Ovary (tissue), 3 donors: Measurements from ENCODE around the gene RAB39B.

ENCODE experiments used
- EP300 ChIP-seq: sonication (generic); formaldehyde crosslinking; IDR thresholded peaks from one replicate; pipeline ENCODE4 v1.6.1; 2017; ENCODE audit warnings: antibody characterized with exemption
- POLR2A ChIP-seq: fragments of 450-650 bp; IDR thresholded peaks from one replicate; pipeline ENCODE4 v1.6.1; 2017; ENCODE audit warnings: antibody characterized with exemption, mild to moderate bottlenecking, moderate library complexity
- TF ChIP-seq, protein P1 (sequence below), 3 donors: fragments of 450-650 bp in 2 of 3; fragments of 200-600 bp in 1 of 3; IDR thresholded peaks; one replicate each; pipeline versions ENCODE4 v1.5.1 to v1.8.0; 2016 to 2022; ENCODE audit warnings: antibody characterized with exemption in 3 of 3, mild to moderate bottlenecking in 1 of 3
- donor health status: DM: no; HTN: no; CAD: no.

DNA sequence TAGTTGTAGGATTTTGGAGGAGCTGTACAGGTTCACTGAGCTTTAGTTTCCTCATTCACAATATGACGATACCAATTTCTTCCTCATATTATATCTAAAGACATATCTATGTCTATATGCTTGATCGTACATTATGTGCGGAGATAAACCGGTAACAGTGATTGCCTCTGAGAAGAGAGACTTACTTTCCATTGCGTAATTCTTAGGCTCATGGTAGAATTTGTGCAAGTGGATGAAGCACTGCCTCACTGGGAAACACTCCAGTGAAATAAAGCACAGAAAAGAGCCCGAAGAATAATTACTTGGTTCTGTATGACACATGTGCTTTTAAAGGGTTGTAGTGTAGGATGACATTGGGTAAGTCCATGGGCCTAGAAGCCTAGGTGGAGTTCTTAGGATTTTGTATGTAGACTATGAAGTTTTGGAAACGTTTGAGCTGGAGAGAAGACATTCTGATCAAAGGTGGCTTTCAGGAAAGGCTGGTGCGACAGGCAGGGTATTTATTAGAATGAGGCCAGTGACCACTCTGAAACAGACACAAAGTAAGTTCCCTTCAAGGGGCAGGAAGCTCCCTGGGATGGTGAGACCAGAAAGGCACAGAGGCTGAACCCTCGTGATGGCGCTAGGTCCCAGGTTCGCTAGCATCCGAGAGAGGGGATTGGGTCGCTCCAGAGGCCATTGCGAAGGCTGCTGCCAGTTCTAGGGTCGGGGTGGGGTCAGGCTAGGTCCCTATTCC, 48.7 kb downstream of the RAB39B start:
- TF ChIP-seq, protein P1, sequence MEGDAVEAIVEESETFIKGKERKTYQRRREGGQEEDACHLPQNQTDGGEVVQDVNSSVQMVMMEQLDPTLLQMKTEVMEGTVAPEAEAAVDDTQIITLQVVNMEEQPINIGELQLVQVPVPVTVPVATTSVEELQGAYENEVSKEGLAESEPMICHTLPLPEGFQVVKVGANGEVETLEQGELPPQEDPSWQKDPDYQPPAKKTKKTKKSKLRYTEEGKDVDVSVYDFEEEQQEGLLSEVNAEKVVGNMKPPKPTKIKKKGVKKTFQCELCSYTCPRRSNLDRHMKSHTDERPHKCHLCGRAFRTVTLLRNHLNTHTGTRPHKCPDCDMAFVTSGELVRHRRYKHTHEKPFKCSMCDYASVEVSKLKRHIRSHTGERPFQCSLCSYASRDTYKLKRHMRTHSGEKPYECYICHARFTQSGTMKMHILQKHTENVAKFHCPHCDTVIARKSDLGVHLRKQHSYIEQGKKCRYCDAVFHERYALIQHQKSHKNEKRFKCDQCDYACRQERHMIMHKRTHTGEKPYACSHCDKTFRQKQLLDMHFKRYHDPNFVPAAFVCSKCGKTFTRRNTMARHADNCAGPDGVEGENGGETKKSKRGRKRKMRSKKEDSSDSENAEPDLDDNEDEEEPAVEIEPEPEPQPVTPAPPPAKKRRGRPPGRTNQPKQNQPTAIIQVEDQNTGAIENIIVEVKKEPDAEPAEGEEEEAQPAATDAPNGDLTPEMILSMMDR (IDR thresholded peaks at IDR 0.05): no peak
- TF ChIP-seq POLR2A (no peak), EP300 (no peak)
